ENCODE results near the gene SPATA19. TPM values are rescaled to one million over a fixed set of nuclear protein-coding genes. Genes with fewer than 3 reads are reported as not detected.

Gene SPATA19
- total RNA-seq, 1 experiment from 2014 or later: not detected

GRCh38 chr11:133840479-133840941, 4.8 kb downstream of the SPATA19 start:
- ATAC-seq (no peak), DNase-seq (ENCODE audit: low read depth, low spot score) (no peak)
- Histone ChIP-seq H3K27me3 (ENCODE audit: control insufficient read depth, insufficient read depth, low read length) (peaks cover 4% of the 10 kb centered on the region; the same call in 1 of the 2 replicates), H3K27ac (ENCODE audit: low read length) (no peak overlapping the region), H3K36me3 (ENCODE audit: control insufficient read depth, insufficient read depth, low read length) (no peaks in the 10 kb centered on the region), H3K9me3 (ENCODE audit: control insufficient read depth, insufficient read depth, low read depth, low read length) (0 out of 2 replicates have a peak, but pooled peaks cover 7% of the 10 kb centered on the region), H3K4me1 (ENCODE audit: control insufficient read depth, insufficient read depth, low read length) (no peaks in the 10 kb centered on the region), H3K4me3 (ENCODE audit: low read depth in 2 of 2, low read length in 2 of 2) (no peak overlapping the region)
- in situ Hi-C loops (cut with HindIII; ENCODE audit: low pct_unique_long_range_greater_than_20kb, low sequenced_read_pairs): no loop called here
- no peak for TF ChIP-seq CTCF (IDR thresholded peaks at IDR 0.05)
- CTCF ChIA-PET: no interaction called here
- BruUV-seq (replicated peaks): no TSS peak
- intact Hi-C loops (cut with micrococcal nuclease; ENCODE audit: unreplicated experiment): no loop called here
- POLR2A ChIA-PET: no interaction called here

- H3K4me1 ChIP-seq (ENCODE audit: control insufficient read depth, insufficient read depth, low read length): no peaks in the 10 kb centered on the region
- no peak for TF ChIP-seq TCF7L2 (IDR thresholded peaks at IDR 0.05; ENCODE audit: low read depth, low read length)
- TF ChIP-seq POLR2AphosphoS5 (IDR thresholded peaks at IDR 0.05; ENCODE audit: low read depth, low read length): no peak
- TF ChIP-seq CTCF (IDR thresholded peaks at IDR 0.05): peak; percentile 65
- no peak for TF ChIP-seq SIN3A (IDR thresholded peaks at IDR 0.05; ENCODE audit: borderline replicate concordance, insufficient read depth, low read depth, low read length)
- TF ChIP-seq REST (IDR thresholded peaks at IDR 0.05; ENCODE audit: insufficient read depth in 1 of 2, low read depth in 2 of 2, low read length in 1 of 2): no peak
- DNase-seq (ENCODE audit: low read depth, low spot score) (no peak), ATAC-seq (no peak)
- H3K4me3 ChIP-seq (ENCODE audit: low read depth in 2 of 2, low read length in 2 of 2): no peak overlapping the region
- intact Hi-C loops (cut with micrococcal nuclease; ENCODE audit: unreplicated experiment) (loop anchor here (2.0 to 5.0 kb wide), 2 partner anchors 704 to 757 kb away; no protein-coding TSS in a partner anchor), in situ Hi-C loops (cut with HindIII; ENCODE audit: low pct_unique_long_range_greater_than_20kb, low sequenced_read_pairs) (no loop called here)
- CTCF ChIA-PET: interaction anchor here (0.6 to 2.5 kb wide), 6 partner anchors 14 to 762 kb away, joined by 3 to 15 read pairs (median 4); no protein-coding TSS in a partner anchor
- H3K27ac ChIP-seq (ENCODE audit: low read length): no peak overlapping the region
- H3K9me3 ChIP-seq (ENCODE audit: control insufficient read depth, insufficient read depth, low read depth, low read length): 0 out of 2 replicates have a peak, but pooled peaks cover 7% of the 10 kb centered on the region
- H3K27me3 ChIP-seq (ENCODE audit: control insufficient read depth, insufficient read depth, low read length): peaks cover 4% of the 10 kb centered on the region; the same call in 1 of the 2 replicates
- H3K36me3 ChIP-seq (ENCODE audit: control insufficient read depth, insufficient read depth, low read length): no peaks in the 10 kb centered on the region
- no TSS peak for BruUV-seq (replicated peaks)
- POLR2A ChIA-PET: no interaction called here
Measured at GRCh38 chr11:133835593-133836548, 9.4 kb downstream of the SPATA19 start.
